Coronary artery (tissue), 2 donors: Measurements from ENCODE around the gene FBN3.

ENCODE experiments used
- DNase-seq: peaks from one replicate; pipeline ENCODE4 v3.0.0-alpha.2; 2017; ENCODE audit warnings: low spot score
- H3K27ac ChIP-seq, 2 donors: fragments of 200-600 bp; sonication (generic); one replicate each; pipeline ENCODE4 v1.5.1; 2016 to 2019
- H3K4me3 ChIP-seq: fragments of 200-600 bp; sonication (generic); 2 replicates; pipeline ENCODE4 v1.5.1; 2016; ENCODE audit warnings: mild to moderate bottlenecking, moderate library complexity
- CTCF ChIP-seq: fragments of 200-600 bp; sonication (generic); IDR thresholded peaks from one replicate; pipeline ENCODE4 v1.5.1; 2019; ENCODE audit warnings: antibody characterized with exemption

Gene FBN3

DNA sequence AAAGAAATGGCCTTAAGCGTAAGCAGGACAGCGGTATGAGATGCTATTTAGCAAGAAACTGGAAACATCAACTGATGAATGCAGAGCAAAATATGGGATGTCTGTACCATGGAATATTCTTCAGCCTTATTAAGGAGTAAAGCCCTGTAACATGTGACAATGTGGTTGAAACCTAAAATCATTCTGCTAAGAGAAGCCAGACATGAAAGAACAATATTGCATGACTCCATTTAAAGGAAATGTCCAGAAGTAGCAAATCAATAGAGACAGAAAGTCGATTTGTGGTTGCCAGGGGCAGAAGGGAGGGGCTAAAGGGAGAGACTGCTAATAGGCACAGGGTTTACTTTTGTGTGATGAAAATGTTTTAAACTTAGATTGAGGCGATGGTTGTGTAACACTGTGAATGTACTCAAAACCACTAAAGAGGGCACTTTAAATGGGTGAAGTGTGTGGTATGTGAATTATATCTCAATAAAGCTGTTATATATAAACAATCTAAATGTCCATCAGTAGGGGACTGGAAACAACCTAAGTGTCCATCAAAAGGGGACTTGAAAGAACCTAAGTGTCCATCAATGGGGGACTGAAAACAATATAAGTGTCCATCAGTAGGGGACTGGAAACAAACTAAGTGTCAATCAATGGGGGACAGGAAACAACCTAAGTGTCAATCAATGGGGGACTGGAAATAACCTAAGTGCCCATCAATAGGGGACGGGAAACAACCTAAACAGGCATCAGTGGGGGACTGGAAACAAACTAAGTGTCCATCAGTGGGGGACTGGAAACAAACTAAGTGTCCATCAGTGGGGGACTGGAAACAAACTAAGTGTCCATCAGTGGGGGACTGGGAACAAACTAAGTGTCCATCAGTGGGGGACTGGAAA is 51.5 kb downstream of the FBN3 start:
- H3K27ac ChIP-seq, result no peak overlapping the region
- H3K4me3 ChIP-seq, result no peak overlapping the region
- DNase-seq, result no peak
- TF ChIP-seq CTCF, result no peak

DNA sequence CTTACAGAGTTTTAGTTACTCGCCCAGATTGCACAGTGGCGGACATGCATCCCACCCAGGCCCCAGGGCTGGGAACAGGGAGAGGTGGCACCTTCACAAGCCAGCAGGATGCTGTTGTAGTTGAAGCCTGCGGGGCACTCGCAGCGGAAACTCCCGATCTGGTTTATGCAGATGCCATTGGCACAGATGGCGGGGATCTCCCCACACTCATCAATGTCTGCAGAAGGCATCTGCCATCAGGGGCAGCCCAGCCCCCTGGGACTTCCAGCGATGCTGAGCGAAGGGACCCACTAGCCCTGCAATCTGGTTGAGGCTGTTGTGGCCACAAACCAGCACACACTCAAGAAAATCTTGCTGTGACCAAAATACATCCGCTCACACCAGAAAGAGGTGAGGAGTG is 52.2 kb downstream of the FBN3 start:
- no peak overlapping the region for H3K27ac ChIP-seq
- no peak for TF ChIP-seq CTCF
- no peak overlapping the region for H3K4me3 ChIP-seq
- DNase-seq, result no peak

GRCh38 chr19:8096071-8096470 is 53.3 kb downstream of the FBN3 start:
- TF ChIP-seq CTCF, result no peak
- no peak for DNase-seq
- Histone ChIP-seq H3K27ac (no peak overlapping the region), H3K4me3 (no peak overlapping the region)

DNA sequence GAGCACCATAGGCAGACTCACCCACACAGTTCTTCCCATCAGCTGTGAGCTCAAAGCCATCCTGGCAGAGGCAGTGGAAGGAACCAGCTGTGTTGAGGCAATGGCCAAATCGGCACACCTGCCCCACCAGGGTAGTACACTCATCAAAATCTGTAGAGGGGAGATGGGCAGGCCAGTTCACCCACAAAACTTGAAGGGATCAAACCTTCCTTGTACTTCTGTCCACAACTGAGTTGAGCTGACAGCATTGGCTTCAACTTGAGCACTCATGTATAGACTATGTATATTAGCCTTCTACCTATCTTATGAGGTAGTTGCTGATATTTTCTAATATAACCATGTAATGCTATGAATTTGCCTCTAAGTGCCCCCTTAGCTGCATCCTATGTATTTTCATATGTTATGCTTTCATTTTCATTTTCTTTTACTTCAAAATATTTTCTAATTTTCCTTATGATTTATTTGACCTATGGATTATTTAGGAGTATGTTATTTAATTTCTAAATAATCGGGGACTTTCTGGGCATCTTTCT is 54.0 kb downstream of the FBN3 start:
- Histone ChIP-seq H3K27ac (no peak overlapping the region), H3K4me3 (peak overlapping the region; percentile 30)
- TF ChIP-seq CTCF, result no peak
- DNase-seq, result no peak

DNA sequence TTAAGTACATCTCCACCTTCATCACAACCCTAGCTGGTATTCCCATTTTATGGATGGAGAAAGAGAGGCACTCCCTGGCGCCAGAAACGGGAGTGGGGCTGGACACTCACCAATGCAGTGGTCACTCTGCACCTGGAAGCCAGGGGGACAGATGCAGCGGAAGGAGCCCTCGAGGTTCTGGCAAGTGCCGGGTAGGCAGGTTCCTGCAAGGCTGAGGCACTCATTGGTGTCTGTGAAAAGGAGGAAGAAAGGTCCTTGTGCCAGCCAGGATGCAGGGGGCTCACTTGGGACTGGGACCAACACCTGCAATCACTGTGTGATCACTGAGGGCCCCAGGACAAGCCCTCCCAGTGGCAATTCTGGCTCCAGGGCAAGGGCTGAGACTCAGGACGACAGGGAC is 55.1 kb downstream of the FBN3 start:
- no peak overlapping the region for H3K27ac ChIP-seq
- TF ChIP-seq CTCF, result no peak
- DNase-seq, result no peak
- no peak overlapping the region for H3K4me3 ChIP-seq

GRCh38 chr19:8093740-8094139 is 55.7 kb downstream of the FBN3 start:
- no peak overlapping the region for H3K4me3 ChIP-seq
- TF ChIP-seq CTCF, result no peak
- DNase-seq, result no peak
- H3K27ac ChIP-seq, result no peak overlapping the region

DNA sequence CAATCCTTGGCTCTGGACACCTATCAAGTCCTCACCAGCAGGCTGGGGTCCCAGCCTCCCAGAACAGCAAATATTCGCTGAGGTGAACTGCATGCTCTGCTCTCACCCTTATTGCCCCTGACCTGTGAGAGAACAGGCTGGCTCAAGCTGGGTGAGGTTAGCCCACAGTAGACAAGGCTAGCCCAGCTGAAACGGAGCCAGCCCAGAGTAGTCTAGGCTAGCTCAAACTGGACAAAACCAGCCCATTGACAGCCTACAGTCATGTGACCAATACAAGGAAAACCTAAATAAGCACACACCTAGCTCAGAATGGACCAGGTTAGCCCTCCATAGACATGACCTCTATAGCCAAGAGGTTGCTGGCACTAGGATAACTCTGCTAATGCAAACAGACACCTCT is 58.4 kb downstream of the FBN3 start:
- no peak for DNase-seq
- no peak overlapping the region for H3K27ac ChIP-seq
- H3K4me3 ChIP-seq, result no peak overlapping the region
- TF ChIP-seq CTCF, result no peak
